Rectal smooth muscle tissue (tissue), 1 donor: ENCODE measurements around the gene THBS2.
"Not testable (repeated sequence)": the region's sequence is repeated elsewhere in the genome, so short reads cannot be mapped to it uniquely, and the experiment has no call there.

ENCODE experiments used
- H3K27ac ChIP-seq: one replicate; pipeline ENCODE4 v1.7.0; 2013; ENCODE audit warnings: low read depth, low read length, inconsistent platforms
- H3K27me3 ChIP-seq: one replicate; pipeline ENCODE4 v1.7.0; 2013; ENCODE audit warnings: low read length; ENCODE audit not compliant: control insufficient read depth, insufficient read depth
- H3K36me3 ChIP-seq: one replicate; pipeline ENCODE4 v1.7.0; 2013; ENCODE audit warnings: low read length; ENCODE audit not compliant: control insufficient read depth, insufficient read depth
- H3K4me1 ChIP-seq: one replicate; pipeline ENCODE4 v1.7.0; 2013; ENCODE audit warnings: low read length; ENCODE audit not compliant: control insufficient read depth, insufficient read depth
- H3K4me3 ChIP-seq: one replicate; pipeline ENCODE4 v1.7.0; 2013; ENCODE audit warnings: low read length
- H3K9ac ChIP-seq: one replicate; pipeline ENCODE4 v1.7.0; 2013; ENCODE audit warnings: low read length

Gene THBS2

DNA sequence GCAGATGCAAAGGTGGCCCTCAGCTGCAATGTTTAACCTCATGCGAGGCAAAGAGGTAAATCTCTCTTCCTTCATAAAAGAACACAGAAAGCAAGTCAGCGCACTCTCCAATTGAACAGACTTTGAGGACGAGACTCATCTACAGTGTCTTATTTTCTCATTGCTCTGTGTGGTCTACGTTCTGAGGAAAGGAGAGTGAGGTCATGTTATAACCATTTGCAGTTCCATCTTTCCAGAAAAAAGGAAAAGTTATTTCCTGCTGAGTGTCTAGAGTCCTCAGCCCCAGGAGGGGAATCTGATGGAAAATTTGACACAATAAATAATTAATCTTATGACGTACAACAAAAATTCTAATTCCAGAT lies 35.6 kb upstream of the THBS2 start:
- no peaks in the 10 kb centered on the region for H3K4me1 ChIP-seq
- H3K27me3 ChIP-seq = no peaks in the 10 kb centered on the region
- H3K27ac ChIP-seq = no peak overlapping the region
- no peaks in the 10 kb centered on the region for H3K36me3 ChIP-seq
- H3K9ac ChIP-seq = no peak overlapping the region
- no peak overlapping the region for H3K4me3 ChIP-seq

DNA sequence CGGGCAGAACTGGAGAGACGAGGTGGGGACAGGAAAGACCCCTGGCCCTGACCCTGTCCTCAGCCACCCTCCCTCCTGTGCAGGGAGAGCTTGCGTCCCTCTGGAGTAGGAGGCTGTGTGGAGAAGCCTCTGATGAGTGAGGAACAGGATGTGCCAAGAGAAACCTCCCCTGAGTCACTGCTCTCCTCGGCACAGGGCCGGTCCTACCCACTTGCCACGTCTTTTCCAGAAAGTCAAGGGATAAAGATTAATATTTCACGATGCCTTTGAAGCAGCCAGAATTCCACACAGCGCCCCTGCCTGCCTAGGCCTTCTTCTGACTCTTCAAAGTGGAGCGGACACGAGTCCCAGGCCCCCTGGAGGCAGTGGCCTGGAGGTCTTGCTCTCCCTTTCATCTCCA lies 34.9 kb upstream of the THBS2 start:
- no peaks in the 10 kb centered on the region for H3K27me3 ChIP-seq
- no peak overlapping the region for H3K4me3 ChIP-seq
- H3K9ac ChIP-seq = no peak overlapping the region
- no peak overlapping the region for H3K27ac ChIP-seq
- H3K4me1 ChIP-seq = no peaks in the 10 kb centered on the region
- no peaks in the 10 kb centered on the region for H3K36me3 ChIP-seq

DNA sequence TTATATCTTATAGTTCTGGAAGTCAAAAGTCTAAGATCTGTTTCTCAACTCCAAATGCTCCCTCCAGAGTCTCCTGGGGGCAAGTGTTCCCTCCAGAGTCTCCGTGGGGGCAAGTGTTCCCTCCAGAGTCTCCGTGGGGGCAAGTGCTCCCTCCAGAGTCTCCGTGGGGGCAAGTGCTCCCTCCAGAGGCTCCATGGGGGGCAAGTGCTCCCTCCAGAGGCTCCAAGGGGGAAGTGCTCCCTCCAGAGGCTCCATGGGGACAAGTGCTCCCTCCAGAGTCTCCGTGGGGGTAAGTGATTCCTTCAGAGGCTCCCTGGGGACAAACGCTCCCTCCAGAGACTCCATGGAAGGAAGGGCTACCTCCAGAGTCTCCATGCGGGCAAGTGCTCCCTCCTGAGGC lies 34.0 kb upstream of the THBS2 start:
- Histone ChIP-seq H3K27ac (no peak overlapping the region), H3K4me1 (no peaks in the 10 kb centered on the region), H3K4me3 (no peak overlapping the region), H3K9ac (no peak overlapping the region), H3K27me3 (no peaks in the 10 kb centered on the region), H3K36me3 (no peaks in the 10 kb centered on the region)

DNA sequence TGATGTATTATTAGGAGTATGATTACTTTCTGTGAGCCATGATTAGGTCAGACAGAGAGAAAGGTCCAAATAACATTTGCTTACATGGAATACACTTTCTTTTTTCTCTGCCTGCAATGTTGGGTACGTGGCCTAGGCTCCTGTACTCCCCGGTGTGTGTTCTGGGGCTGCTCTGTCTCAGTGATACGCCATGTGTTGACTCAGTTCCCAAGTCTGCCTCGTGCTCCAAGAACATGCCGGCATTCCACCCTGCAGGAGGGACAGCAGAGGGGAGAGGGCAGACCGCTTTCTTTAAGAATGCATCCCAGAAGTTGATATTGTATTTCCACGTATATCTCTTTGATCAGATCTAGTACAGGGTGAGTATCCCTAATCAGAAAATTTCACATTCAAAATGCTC lies 33.3 kb upstream of the THBS2 start:
- H3K27me3 ChIP-seq = no peaks in the 10 kb centered on the region
- no peaks in the 10 kb centered on the region for H3K36me3 ChIP-seq
- H3K4me3 ChIP-seq = no peak overlapping the region
- no peaks in the 10 kb centered on the region for H3K4me1 ChIP-seq
- H3K27ac ChIP-seq = no peak overlapping the region
- H3K9ac ChIP-seq = no peak overlapping the region

DNA sequence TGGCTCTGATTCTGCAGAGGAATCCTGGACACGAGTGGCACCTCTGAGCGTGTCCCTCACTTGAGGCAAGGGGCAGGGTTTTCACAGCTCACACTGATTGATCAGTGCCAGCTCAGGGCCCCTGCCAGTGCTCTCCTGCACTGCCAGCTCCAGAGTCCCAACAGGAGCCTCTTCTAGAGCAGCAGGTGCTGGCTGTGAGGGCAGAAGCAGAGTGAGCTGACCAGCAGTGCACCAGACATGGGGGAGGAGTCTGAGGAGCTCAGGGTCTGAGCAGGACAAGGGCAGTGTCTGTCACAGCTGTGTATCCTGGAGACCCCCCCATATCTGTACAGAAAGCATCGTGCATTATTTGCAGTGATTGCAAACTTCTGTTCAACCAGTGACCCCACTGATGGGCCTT lies 31.5 kb upstream of the THBS2 start:
- no peaks in the 10 kb centered on the region for H3K4me1 ChIP-seq
- no peaks in the 10 kb centered on the region for H3K36me3 ChIP-seq
- no peak overlapping the region for H3K27ac ChIP-seq

DNA sequence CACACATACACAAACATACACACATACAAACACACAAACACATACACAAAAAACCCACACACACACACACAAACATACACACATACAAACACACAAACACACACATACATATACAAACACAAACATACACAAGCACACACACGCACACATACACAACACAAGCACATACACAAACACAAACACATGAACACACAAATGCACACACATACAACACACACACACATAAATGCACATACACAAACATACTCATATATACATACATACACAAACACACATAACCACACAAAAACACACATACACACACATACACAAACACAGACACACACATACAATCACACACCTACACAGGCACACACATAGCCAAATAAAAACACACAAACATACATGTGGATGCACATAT lies 30.3 kb upstream of the THBS2 start:
- H3K36me3 ChIP-seq = no peaks in the 10 kb centered on the region
- H3K27me3 ChIP-seq = no peaks in the 10 kb centered on the region
- no peak overlapping the region for H3K9ac ChIP-seq
- H3K4me3 ChIP-seq = no peak overlapping the region
- no peak overlapping the region for H3K27ac ChIP-seq
- no peaks in the 10 kb centered on the region for H3K4me1 ChIP-seq

More for the DNA sequence above, 31.5 kb upstream of the THBS2 start:
- Histone ChIP-seq H3K9ac (no peak overlapping the region), H3K4me3 (no peak overlapping the region), H3K27me3 (no peaks in the 10 kb centered on the region)

DNA sequence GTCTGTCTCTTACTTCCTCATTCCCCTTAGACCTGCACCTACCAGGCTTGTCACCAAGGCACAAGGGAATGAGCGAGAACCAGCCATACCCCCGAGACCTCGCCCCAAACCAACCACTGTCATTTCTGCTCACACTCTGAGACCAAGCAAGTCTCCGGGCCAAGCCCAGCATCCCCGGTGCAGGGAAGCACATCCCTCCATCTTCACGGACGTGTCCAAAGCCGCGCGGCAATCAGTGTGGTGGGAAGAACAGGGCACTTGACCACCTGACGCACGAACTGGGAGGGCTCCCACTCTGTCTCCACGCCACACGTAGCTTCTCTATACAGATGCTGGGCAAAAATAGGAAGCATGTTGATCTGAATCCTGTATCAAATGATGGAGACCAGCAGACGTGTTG lies 28.4 kb upstream of the THBS2 start:
- no peaks in the 10 kb centered on the region for H3K36me3 ChIP-seq
- no peaks in the 10 kb centered on the region for H3K27me3 ChIP-seq
- H3K9ac ChIP-seq = no peak overlapping the region
- H3K4me3 ChIP-seq = no peak overlapping the region
- H3K27ac ChIP-seq = no peak overlapping the region
- H3K4me1 ChIP-seq = no peaks in the 10 kb centered on the region

DNA sequence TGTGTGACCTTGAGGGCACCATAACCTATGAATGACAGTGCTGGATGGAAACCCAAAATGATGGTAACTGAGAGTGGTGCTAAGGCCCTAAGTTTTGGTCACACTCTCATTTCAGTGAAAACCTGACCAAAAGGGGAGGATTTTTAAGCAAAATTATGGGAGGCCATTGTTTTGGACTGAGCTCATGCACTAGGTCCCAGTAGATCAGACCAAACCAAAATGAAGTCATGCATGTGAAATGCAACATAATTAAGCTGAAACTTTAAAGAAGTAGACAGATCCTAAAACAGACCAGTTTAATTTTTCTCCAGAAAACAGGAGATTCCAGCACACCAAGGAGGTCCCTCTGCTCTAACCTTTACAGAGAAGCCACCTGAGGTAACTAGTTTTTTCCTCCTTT lies 24.0 kb upstream of the THBS2 start:
- no peaks in the 10 kb centered on the region for H3K27me3 ChIP-seq
- H3K36me3 ChIP-seq = no peaks in the 10 kb centered on the region
- no peaks in the 10 kb centered on the region for H3K4me1 ChIP-seq
- H3K4me3 ChIP-seq = no peak overlapping the region
- H3K27ac ChIP-seq = no peak overlapping the region
- H3K9ac ChIP-seq = no peak overlapping the region

DNA sequence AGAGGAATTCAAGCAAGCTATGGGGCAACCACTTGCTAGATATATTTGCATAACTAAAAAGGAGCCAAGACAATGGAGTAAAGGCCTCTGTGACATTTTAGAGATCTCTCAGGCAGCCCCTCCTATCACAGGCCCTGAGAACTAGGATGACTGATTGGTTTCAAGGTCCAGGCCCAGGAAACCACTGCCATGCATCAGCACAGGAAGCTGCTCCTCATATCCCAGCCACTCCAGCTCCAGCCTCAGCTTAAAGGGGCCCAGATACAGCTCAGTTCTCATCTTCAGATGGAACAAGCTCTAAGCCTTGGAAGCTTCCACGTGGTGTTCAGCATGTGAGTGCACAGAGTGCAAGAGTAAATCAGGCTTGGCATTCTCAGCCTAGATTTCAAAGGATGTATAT lies 21.1 kb upstream of the THBS2 start:
- Histone ChIP-seq H3K9ac (no peak overlapping the region), H3K4me3 (no peak overlapping the region), H3K27me3 (no peaks in the 10 kb centered on the region), H3K4me1 (peaks cover 1% of the 10 kb centered on the region), H3K36me3 (no peaks in the 10 kb centered on the region), H3K27ac (no peak overlapping the region)

DNA sequence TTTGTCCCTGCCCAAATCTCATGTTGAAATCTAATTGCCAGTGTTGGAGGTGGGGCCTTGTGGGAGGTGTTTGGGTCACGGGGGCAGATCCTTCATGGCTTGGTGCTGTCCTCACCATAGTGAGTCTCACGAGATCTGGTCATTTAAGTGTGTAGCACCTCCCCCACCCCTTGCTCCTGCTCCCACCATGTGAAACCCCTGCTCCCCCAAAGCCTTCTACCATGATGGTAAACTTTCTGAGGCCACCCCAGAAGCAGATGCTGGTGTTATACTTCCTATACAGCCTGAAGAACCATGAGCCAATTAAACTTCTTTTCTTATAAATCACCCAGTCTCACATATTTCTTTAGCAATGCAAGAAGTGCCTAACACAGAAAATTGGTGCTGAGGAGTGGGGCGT lies 19.9 kb upstream of the THBS2 start:
- H3K27me3 ChIP-seq = no peaks in the 10 kb centered on the region
- H3K4me3 ChIP-seq = no peak overlapping the region
- H3K9ac ChIP-seq = no peak overlapping the region
- H3K36me3 ChIP-seq = no peaks in the 10 kb centered on the region
- no peak overlapping the region for H3K27ac ChIP-seq
- peaks cover 4% of the 10 kb centered on the region for H3K4me1 ChIP-seq

DNA sequence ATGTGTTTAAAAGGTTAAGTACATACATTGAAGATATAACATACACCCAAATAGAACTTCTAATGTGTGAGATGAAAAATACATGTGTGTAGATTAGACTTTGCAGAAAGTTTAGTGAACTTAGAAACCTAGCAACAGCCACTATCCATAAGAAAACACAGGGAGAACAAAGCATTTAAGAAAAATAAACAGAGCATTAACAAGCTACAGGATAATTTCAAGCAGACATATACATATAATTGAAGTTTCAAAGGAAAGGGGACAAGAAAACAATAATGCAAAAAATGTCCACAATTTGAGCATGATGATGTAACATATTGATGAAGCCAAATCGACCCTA lies 18.2 kb upstream of the THBS2 start:
- peaks cover 4% of the 10 kb centered on the region for H3K4me1 ChIP-seq
- no peak overlapping the region for H3K9ac ChIP-seq
- H3K27ac ChIP-seq = no peak overlapping the region
- no peak overlapping the region for H3K4me3 ChIP-seq
- H3K36me3 ChIP-seq = no peaks in the 10 kb centered on the region
- no peaks in the 10 kb centered on the region for H3K27me3 ChIP-seq

DNA sequence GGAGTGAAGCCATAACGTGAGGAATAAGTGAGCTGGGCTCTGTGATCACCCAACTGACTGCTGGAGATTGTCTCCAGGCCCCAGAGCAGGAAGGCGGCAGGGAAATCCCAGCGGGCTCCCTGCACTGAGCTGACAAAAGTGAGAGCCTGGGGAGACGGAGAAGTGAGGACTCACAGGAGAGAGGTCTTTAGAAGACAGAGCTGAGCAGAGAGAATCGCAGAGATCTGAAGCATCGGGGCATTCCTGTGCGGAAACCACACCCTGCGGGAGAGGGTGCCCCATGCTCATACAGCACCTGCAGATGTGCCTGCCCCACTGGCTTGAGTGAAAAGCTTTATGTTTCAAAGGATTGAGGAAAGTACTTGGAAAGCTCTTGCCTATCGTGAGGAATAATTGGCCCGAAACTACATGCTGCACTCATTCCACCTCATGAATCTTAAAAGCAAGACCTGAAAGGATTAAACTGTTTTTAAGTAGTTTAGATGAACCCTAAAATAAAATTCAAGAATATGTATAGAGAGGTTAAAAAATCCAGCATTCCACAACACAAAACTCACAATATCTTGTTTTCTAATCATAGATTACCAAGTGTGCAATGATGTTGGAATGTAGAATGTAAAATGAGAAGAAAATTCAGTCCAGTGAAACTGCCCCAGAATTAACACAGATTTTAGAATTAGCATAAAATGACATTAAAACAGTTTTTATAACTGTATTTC lies 17.7 kb upstream of the THBS2 start:
- Histone ChIP-seq H3K27ac (no peak overlapping the region), H3K27me3 (no peaks in the 10 kb centered on the region), H3K4me1 (peaks cover 4% of the 10 kb centered on the region), H3K9ac (no peak overlapping the region), H3K4me3 (no peak overlapping the region), H3K36me3 (no peaks in the 10 kb centered on the region)

DNA sequence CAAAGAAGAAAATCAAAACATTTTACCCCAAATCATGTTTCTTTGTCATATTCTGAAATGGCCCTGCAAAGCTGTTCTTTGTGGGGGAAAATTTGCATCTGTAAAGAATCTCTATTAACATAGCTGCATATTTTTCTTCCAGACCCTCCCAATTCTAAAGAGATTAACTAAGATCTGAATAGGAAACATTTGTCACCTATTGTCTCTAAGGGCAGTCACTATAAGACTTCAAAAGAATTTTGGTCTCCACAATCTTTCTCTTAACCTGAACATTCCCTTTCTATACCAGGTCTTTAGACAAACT lies 16.4 kb upstream of the THBS2 start:
- not testable (repeated sequence) for H3K4me3 ChIP-seq, H3K4me1 ChIP-seq, H3K27me3 ChIP-seq, H3K9ac ChIP-seq, H3K36me3 ChIP-seq, H3K27ac ChIP-seq
